PC-3 (cell line): ENCODE measurements around the gene ARHGEF28.

Experiments used
- CTCF ChIP-seq: fragments of 300-600 bp; sonication (generic); conservative IDR thresholded peaks from 2 replicates; pipeline ENCODE4 v1.5.1; 2017; ENCODE audit warnings: antibody characterized with exemption, low read depth, mild to moderate bottlenecking, low read length
- EZH2 ChIP-seq: fragments of 300-600 bp; sonication (generic); IDR thresholded peaks from one replicate; pipeline ENCODE4 v1.6.1; 2017; ENCODE audit warnings: antibody characterized with exemption, mild to moderate bottlenecking, low read length; ENCODE audit not compliant: unreplicated experiment

- TF ChIP-seq CTCF (no peak), EZH2 (no peak)
Measured at GRCh38 chr5:73636408-73636807, 10.4 kb downstream of the ARHGEF28 start.
